Smooth muscle cell (in vitro differentiated cells): ENCODE measurements around the gene LMOD2. TPM values are rescaled to one million over a fixed set of nuclear protein-coding genes. Genes with fewer than 3 reads are reported as not detected.

Experiments used
- DNase-seq: peaks from one replicate; lab custom pipeline; 2025; ENCODE audit not compliant: unreplicated experiment; lab: John Stamatoyannopoulos, UW
- H2AFZ ChIP-seq: fragments of 200-600 bp; sonication (generic); 2 replicates; pipeline ENCODE4 v1.6.0; 2016; ENCODE audit warnings: antibody characterized with exemption, low read depth, mild to moderate bottlenecking
- H3F3A ChIP-seq: fragments of 200-600 bp; sonication (generic); 2 replicates; pipeline ENCODE4 v1.6.0; 2017; ENCODE audit warnings: antibody characterized with exemption, low read depth
- H3K27ac ChIP-seq: fragments of 200-600 bp; sonication (generic); 2 replicates; pipeline ENCODE4 v1.5.1; 2016; ENCODE audit warnings: low read depth, mild to moderate bottlenecking
- H3K27me3 ChIP-seq: fragments of 200-600 bp; sonication (generic); 2 replicates; pipeline ENCODE4 v1.6.1; 2016; ENCODE audit warnings: low read depth, mild to moderate bottlenecking
- H3K36me3 ChIP-seq: fragments of 200-600 bp; sonication (generic); 2 replicates; pipeline ENCODE4 v1.5.1; 2016; ENCODE audit warnings: low read depth
- H3K4me1 ChIP-seq: fragments of 200-600 bp; sonication (generic); 2 replicates; pipeline ENCODE4 v1.5.1; 2016; ENCODE audit warnings: low read depth
- H3K4me2 ChIP-seq: fragments of 200-600 bp; sonication (generic); 2 replicates; pipeline ENCODE4 v1.6.0; 2016; ENCODE audit warnings: mild to moderate bottlenecking
- H3K4me3 ChIP-seq: fragments of 200-600 bp; sonication (generic); 2 replicates; pipeline ENCODE4 v1.5.1; 2016; ENCODE audit warnings: mild to moderate bottlenecking
- H3K79me2 ChIP-seq: fragments of 200-600 bp; sonication (generic); 2 replicates; pipeline ENCODE4 v1.6.0; 2016; ENCODE audit warnings: low read depth, mild to moderate bottlenecking
- H3K9ac ChIP-seq: fragments of 200-600 bp; sonication (generic); 2 replicates; pipeline ENCODE4 v1.6.0; 2016; ENCODE audit warnings: low read depth
- H3K9me3 ChIP-seq: fragments of 200-600 bp; sonication (generic); replicated peaks from 2 replicates; pipeline ENCODE4 v1.5.1; 2016; ENCODE audit warnings: low read depth
- H4K20me1 ChIP-seq: fragments of 200-600 bp; sonication (generic); 2 replicates; pipeline ENCODE4 v1.6.0; 2016; ENCODE audit warnings: low read depth
- WGBS: methylation state at CpG from one replicate; pipeline ENCODE4 v1.1.7; 2016; ENCODE audit warnings: low lambda C conversion rate; 5-methylcytosine and 5-hydroxymethylcytosine counted together
- polyA plus RNA-seq: library from polyadenylated mRNA; unstranded; fragments of >200 nt; fragmentation: Nextera tagmentation; extraction: Ambion mirVana; gene quantifications from 2 replicates; pipeline ENCODE4 v1.2.1, GENCODE V29; 2016
- total RNA-seq: library from RNA; depleted of rRNA; stranded (reverse); fragments of >200 nt; gene quantifications from 2 replicates; pipeline ENCODE4 v1.2.3, GENCODE V29; 2014
- TF ChIP-seq, protein P1 (sequence below): fragments of 200-600 bp; sonication (generic); IDR thresholded peaks from 2 replicates; pipeline ENCODE4 v1.5.1; 2017; ENCODE audit warnings: borderline replicate concordance, mild to moderate bottlenecking, antibody characterized with exemption; ENCODE audit not compliant: insufficient read depth, poor library complexity, severe bottlenecking

The LMOD2 gene
- total and polyA plus RNA-seq, 2 experiments from 2014 or later = 0.10 TPM; not detected in 1

DNA sequence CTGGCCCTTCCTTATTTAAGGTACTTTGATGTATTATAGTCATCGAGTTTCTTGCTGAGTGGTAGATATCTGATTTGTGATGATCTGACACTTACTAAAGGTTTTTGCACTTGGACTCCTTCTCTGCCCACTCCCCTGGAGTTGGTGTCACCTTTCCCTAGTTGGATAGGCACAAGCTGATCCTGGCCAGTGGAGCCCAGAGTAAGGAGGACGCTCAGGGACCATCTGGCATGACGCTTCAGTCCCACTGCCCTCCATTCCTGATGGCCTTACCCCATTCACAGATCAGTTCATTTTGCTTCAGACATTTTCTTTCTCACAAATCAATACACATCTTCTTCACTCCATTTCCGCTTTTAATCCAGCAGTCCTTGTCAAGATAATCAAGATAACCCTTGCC is 34.0 kb upstream of the LMOD2 start:
- no peak overlapping the region for H3K4me3 ChIP-seq
- no peaks in the 10 kb centered on the region for H3K79me2 ChIP-seq
- WGBS = 93% methylated on average over 4 of the region's 4 CpGs
- H3K4me1 ChIP-seq = no peaks in the 10 kb centered on the region
- H3K9me3 ChIP-seq = no peaks in the 10 kb centered on the region
- H3K27me3 ChIP-seq = no peaks in the 10 kb centered on the region
- H3K36me3 ChIP-seq = no peaks in the 10 kb centered on the region
- no peak overlapping the region for H2AFZ ChIP-seq
- no peak for DNase-seq
- H3F3A ChIP-seq = no peaks in the 10 kb centered on the region
- no peaks in the 10 kb centered on the region for H4K20me1 ChIP-seq
- H3K4me2 ChIP-seq = no peak overlapping the region
- no peak overlapping the region for H3K9ac ChIP-seq
- no peak overlapping the region for H3K27ac ChIP-seq
- TF ChIP-seq, protein P1, sequence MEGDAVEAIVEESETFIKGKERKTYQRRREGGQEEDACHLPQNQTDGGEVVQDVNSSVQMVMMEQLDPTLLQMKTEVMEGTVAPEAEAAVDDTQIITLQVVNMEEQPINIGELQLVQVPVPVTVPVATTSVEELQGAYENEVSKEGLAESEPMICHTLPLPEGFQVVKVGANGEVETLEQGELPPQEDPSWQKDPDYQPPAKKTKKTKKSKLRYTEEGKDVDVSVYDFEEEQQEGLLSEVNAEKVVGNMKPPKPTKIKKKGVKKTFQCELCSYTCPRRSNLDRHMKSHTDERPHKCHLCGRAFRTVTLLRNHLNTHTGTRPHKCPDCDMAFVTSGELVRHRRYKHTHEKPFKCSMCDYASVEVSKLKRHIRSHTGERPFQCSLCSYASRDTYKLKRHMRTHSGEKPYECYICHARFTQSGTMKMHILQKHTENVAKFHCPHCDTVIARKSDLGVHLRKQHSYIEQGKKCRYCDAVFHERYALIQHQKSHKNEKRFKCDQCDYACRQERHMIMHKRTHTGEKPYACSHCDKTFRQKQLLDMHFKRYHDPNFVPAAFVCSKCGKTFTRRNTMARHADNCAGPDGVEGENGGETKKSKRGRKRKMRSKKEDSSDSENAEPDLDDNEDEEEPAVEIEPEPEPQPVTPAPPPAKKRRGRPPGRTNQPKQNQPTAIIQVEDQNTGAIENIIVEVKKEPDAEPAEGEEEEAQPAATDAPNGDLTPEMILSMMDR = no peak

DNA sequence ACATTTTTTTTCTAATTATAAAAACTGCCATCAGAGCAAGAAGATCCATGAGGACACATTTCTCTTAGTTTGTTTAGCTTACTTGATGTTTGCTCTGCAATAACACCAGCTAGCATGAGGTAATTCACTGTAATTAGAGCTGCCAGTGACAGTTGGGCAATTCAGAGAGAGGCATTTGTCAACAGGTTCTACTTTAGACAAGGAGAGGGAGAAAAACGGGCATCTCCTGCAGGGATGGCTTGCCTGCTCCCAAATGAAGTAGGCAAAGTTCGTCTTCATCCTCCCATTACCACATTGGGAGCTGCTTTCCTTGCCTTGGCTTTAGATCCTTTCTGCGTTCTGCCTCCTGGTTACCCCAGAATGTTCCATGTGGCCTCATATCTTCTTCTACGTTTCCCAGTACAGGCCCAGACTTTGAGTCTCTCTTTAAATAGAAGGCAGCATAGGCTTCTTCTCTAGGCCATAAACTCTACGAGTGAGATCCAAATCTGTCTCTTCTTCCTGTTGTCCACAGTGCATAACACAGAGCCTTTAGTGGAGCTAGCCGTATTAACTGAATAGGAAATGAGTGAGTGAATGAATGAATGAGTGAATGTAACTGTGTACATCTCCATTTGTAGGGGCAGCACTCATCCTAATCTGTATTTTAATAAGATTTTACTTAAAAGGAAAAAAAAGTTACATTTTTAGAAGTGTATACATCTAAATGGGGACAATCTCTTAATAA is 32.8 kb upstream of the LMOD2 start:
- no peaks in the 10 kb centered on the region for H3F3A ChIP-seq
- no peak overlapping the region for H3K4me3 ChIP-seq
- H3K4me2 ChIP-seq = no peak overlapping the region
- peak overlapping the region; percentile 66 for H2AFZ ChIP-seq
- no peak for DNase-seq
- no peaks in the 10 kb centered on the region for H3K9me3 ChIP-seq
- H3K79me2 ChIP-seq = no peaks in the 10 kb centered on the region
- H3K4me1 ChIP-seq = no peaks in the 10 kb centered on the region
- H4K20me1 ChIP-seq = no peaks in the 10 kb centered on the region
- no peaks in the 10 kb centered on the region for H3K36me3 ChIP-seq
- TF ChIP-seq, protein P1 = no peak
- H3K27me3 ChIP-seq = no peaks in the 10 kb centered on the region
- no peak overlapping the region for H3K9ac ChIP-seq
- 64% methylated on average over 6 of the region's 6 CpGs for WGBS
- no peak overlapping the region for H3K27ac ChIP-seq

DNA sequence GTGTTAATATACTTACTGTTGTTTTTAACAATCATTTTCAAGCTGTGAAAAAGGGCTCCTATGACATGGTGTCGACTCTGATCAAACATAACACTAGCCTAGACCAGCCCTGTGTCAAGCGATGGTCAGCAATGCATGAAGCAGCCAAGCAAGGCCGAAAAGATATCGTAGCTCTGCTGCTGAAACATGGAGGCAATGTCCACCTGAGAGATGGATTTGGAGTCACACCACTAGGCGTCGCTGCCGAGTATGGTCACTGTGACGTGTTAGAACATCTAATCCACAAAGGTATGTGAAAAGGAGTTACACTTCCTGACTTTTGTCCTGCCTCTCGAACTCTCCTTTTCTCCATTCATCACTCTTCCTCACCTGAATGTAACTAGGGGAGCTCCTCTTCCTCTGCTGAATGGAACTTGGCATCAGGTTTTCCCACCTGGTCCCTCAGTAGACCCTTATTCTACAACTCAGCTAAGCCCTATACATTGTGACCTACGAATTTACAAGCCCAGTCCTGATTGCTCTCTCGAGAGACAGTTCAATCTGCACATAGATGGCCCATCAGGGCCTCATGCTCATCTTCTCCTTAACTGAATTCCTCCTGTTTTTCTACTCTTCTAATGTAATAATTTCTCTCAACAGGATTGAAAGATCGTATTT is 31.0 kb upstream of the LMOD2 start:
- no peak for DNase-seq
- Histone ChIP-seq H3K4me2 (no peak overlapping the region), H3K36me3 (no peaks in the 10 kb centered on the region), H2AFZ (no peak overlapping the region), H3K9me3 (no peaks in the 10 kb centered on the region), H3F3A (no peaks in the 10 kb centered on the region), H3K4me3 (no peak overlapping the region), H3K27me3 (no peaks in the 10 kb centered on the region), H3K79me2 (no peaks in the 10 kb centered on the region), H3K9ac (no peak overlapping the region), H3K27ac (no peak overlapping the region), H3K4me1 (no peaks in the 10 kb centered on the region), H4K20me1 (no peaks in the 10 kb centered on the region)
- TF ChIP-seq, protein P1 = peak; percentile 33
- WGBS = 71% methylated on average over 12 of the region's 12 CpGs
